GM19467 (cell line): ENCODE data around the gene SKIL.

ENCODE experiments used
- ATAC-seq: cut with Tn5 transposase; IDR thresholded peaks from one replicate; pipeline ENCODE4 v1.9.1; 2021; ENCODE audit warnings: mild to moderate bottlenecking, moderate library complexity; ENCODE audit not compliant: unreplicated experiment

Gene SKIL

DNA sequence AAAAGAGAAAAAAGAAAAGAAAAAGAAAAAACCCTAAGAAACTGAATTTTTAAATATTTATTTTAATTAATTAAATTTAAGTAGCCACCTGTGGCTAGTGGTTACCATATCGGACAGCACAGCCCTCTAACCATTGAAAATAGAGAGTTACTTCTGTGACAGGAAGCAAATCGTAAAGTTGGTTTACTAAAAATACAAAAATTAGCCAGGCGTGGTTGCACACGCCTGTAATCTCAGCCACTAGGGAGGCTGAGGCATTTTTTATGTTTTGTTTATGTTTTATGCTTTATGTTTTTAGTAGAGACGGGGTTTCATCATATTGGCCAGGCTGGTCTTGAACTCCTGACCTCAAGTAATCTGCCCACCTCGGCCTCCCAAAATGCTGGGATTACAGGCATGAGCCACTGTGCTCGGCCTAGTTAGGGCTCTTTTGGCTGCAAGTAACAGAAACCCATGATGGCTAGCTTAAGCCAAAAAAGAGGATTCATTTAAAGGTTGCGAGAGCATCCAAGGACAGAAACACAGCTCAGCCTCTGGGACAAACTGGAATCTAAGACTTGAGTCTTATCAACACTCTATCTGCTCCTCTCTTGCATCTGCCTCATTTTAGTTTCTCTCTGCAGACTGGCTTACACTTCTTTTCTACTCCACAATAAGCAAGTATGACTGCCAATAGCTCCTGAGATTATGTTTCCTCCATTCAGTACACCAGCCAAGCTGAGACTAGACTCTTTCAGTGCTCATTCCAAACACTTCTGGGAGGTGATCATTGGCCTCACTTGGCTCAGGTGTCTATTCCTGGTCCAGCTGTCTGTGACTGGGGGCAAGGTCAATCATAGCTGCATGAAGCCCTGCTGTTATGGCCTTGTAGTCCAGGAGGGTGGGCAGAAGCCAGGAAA, 6.8 kb upstream of the SKIL start:
- no peak for ATAC-seq

DNA sequence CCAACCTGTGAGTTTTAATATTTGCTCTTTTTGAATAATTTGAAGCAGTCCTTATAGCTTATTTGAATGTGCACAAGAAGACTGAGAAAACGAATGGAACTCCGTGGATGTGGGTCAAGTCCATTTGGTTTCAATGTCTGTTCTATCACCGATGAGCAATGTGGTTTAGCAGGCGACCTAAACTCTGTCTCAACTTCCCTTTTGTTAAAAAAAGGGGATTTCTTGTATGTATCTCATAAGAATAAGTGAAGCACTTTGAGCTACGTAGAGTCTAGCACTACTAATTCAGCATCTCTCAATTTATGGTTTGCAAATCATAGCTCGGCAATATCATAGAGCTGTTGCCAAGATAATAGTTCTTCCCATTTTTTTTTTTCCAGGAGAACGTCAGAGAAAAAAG, 4.6 kb upstream of the SKIL start:
- no peak for ATAC-seq

DNA sequence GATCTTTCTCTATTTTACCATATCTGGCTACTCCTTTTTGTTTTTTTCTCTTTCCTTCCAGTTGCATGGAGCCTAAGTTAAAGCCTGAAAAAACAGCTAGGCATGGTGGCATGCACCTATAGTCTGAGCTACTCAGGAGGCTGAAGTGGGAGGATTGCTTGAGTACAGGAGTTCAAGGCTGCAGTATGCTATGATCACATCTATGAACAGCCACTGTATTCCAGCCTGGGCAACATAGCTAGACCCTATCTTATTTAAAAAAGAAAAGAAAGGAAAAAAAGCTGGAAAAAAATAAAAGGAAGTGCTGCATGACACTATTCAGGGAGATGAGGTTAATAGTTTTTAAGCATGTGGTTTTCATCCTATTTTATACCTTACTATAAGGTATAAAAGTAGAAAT, 4.0 kb upstream of the SKIL start:
- no peak for ATAC-seq

DNA sequence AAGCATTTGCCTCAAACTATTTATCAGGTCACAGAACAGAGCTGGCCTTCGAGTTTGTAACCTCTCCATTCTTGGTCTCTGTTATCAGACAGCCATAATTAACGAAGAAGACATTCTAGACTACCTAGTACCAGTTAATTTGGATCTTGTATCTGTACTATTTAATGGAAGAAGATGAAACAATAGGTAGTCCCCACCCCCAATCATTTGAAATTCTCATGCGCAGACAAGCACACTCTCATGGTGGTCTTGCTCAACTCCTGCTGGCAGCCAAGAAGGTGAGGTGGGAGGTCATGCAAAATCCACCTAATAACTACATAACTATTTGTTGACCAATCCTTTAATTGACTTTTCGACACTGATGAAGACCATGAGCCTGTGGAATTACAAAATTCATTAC, 2.8 kb upstream of the SKIL start:
- ATAC-seq, result no peak

DNA sequence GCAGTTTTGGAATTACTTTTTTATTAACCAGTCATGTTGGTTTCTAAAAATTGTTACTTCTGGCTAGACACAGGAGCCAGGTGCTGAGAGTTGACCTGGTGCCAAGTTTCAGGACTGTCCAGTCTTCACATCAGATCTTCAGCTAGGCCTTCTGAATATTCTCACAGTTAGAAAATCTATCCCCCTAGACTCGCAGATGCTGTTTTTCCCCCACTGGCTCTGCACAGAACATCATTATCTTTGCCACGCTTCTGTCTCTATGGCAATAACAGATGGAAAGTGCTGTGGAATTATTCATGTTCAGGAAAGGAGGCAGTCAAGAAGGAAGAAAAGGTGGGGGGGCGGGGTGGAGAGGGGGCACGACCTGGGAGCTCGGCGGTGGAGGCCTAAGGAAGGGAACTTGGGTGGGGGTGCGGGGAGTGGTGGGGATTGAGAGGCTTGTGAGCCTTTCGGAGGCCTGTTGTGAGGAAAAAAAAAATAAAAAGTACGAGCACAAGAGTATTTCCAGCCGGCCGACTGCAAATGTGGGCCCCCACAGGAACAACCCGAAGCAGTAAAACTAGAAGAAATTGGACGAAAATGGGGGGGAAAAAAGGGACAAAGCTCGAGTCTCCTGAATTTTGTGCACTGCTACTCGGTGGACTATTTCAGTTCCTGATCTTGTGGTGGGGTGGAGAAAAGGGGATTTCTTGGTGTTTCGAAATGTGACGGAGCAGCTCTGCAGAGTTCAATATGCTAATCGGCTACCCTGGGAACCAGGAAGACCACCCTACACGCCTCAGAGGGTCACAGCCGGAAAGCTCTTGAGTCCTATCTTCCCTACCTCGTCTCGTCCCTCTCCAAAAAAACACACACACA, 1.5 kb upstream of the SKIL start:
- ATAC-seq, result peak; percentile 13

DNA sequence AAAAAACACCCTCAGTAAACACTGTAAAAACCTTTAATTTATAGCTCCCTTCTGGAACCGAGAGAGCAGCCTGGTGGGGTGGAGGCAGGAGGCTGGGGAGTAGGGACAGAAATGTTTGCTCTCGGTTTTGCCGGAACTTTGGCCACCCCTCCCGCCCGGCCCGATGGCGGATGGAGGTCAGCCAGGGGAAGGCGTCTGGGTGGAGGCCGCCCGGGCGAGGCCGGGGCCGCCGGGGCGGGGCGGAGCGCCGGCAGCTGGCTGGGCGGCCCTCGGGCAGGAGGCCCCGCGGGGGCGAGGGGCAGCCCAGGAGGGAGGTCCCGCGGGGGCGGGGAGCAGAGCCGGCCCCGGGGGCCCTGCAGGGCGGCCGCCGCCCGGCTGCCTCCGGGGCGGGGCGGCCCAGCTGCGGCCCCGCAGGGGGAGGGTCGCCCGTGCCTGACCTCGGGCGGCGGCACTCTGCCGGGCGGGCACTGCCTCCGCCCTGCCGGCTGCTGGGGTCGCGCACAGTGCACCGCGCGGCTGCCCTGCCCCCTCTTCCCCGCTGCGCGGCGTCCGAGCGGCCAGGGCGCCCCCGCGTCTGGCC, 829 bp upstream of the SKIL start:
- ATAC-seq, result peak; percentile 43

DNA sequence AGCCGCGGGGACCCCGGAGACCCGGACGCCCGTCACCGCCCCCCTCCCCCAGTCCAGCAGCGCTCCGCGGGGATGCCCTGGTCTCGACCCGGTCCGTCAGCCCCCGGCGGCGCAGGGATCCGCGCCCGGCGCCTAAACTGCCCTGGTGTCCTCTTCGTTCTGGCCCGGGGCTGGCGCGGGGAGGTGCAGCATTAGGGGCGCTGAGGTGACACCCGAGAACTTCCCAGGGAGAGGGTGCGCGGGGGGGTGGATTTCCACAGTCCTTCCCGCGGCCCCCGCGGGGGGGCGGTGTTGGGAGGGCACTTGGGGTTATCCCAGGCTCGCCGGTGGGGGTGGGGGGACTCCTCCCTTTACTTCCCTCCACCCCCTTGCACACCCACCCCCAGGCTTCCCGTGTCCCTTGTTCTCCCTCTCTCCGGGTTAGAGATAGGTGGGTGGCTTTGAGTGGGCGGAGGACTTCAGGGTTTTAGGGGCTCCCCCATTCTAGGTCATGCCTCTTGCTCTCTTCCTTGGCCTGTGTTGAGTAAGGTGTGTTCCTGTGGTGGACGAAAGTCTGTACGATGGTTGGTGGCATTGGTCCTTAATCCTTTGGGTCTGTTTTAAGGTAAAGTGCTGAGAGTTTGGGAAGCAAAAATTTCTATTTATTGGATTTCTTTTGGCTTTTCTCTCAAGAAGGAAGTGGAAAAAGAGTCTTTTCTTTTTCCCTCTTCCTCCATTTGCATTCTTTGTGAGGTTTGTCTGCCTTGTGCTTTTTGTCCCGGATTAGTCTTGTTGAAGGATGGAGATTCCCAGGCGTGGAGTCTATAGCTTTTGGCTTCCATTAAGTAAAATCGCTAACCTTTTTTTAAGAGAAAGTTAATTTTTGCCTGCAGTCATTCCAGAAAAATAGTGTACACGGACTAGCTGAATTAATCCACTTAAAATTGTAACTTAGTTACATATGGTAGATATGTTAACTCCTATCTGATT, 811 bp downstream of the SKIL start:
- no peak for ATAC-seq

DNA sequence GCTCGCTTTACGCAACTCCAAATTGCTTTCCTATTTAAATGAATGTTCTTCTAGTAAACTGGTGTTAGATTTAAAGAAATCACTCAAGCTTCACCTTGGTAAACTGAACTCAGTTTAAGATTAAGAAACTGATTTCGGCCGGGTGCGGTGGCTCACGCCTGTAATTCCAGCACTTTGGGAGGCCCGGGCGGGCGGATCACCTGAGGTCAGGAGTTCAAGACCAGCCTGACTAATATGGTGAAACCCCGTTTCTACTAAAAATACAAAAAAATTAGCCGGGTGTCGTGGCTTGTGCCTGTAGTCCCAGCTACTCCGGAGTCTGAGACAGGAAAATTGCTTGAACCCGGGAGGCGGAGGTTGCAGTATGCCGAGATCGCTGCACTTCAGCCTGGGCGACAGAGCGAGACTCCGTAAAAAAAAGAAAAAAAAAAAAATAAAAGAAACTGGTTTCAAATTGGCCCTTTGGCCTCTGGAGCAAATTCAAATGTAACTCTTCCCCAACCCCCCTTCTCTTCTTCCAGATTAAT, 1.7 kb downstream of the SKIL start:
- ATAC-seq, result no peak

DNA sequence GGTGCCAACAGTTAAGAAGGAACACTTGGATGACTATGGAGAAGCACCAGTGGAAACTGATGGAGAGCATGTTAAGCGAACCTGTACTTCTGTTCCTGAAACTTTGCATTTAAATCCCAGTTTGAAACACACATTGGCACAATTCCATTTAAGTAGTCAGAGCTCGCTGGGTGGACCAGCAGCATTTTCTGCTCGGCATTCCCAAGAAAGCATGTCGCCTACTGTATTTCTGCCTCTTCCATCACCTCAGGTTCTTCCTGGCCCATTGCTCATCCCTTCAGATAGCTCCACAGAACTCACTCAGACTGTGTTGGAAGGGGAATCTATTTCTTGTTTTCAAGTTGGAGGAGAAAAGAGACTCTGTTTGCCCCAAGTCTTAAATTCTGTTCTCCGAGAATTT, 3.0 kb downstream of the SKIL start:
- no peak for ATAC-seq

DNA sequence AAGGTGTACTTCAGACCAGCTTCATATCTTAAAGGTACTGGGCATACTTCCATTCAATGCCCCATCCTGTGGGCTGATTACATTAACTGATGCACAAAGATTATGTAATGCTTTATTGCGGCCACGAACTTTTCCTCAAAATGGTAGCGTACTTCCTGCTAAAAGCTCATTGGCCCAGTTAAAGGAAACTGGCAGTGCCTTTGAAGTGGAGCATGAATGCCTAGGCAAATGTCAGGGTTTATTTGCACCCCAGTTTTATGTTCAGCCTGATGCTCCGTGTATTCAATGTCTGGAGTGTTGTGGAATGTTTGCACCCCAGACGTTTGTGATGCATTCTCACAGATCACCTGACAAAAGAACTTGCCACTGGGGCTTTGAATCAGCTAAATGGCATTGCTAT, 3.4 kb downstream of the SKIL start:
- ATAC-seq, result no peak

DNA sequence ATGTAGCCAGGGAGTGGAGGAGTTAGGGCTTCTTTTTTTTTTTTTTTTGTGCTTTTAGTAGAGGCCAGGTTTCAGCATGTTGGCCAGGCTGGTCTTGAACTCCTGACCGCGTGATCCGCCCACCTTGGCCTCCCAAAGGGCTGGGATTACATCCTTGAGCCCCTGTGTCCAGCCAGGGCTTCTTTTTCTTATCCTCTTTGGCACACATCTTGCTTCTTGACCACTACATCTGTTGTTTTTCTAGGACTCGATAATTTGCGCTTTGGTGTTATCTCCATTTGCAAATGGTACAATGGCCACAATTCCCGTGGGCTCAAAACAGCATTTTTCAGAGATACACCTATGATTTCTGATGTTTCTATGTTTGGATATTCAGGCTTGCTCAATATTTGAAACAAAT, 4.2 kb downstream of the SKIL start:
- ATAC-seq, result no peak

DNA sequence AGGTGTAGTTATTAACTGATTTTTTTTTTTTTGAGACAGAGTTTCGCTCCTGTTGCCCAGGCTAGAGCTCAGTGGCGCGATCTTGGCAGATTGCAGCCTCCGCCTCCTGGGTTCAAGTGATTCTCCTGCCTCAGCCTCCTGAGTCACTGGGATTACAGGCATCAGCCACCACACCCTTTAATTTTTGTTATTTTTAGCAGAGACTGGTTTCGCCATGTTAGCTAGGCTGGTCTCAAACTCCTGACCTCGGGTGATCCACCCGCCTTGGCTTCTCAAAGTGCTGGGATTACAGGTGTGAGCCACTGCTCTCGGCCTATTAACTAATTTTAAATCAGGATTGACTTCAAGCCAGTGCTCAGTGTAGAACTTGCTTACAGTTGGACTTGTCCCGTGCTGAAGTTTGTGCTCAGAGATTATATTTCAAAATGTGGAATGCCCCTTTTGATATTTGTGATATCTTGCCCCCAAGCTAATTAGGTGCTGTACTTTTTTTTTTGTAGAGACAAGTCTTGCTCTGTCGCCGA, 6.0 kb downstream of the SKIL start:
- ATAC-seq, result no peak

DNA sequence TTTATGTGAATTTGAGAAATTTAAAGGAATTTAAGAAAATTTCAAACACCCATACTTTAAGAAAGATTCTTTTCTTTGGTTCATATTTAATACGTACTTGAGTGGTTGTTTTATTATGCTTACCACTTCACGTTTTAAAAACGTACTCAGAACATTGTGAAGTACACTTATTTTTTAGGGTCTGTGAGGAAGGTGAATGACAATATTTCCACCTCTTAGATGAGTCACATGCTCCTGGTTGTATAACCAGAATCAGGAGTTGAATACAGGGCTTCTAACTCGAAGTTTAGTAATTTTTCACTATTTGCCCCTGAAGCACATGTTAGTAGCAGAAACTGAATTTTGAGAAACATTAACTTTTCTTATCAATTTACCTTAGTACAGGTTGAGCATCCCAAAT, 7.5 kb downstream of the SKIL start:
- ATAC-seq, result no peak

DNA sequence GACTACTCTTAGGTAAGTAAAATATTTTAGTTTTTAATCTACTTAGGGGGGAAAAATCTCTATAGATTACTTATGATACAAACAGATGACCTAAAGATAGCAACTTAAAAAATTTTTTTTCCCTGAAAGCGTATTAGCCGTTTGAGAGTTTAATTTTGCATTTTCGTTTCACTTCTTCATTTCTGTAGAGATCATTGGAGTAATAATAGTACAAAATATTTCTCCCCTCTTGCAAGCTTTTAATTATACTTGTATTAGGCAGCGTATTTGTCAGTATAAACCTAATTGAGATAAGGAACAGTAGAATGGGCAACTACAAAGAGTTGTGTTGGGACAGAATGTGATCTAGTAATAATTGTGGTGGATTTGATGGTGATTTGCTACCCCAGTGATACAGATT, 10.3 kb downstream of the SKIL start:
- ATAC-seq, result no peak

DNA sequence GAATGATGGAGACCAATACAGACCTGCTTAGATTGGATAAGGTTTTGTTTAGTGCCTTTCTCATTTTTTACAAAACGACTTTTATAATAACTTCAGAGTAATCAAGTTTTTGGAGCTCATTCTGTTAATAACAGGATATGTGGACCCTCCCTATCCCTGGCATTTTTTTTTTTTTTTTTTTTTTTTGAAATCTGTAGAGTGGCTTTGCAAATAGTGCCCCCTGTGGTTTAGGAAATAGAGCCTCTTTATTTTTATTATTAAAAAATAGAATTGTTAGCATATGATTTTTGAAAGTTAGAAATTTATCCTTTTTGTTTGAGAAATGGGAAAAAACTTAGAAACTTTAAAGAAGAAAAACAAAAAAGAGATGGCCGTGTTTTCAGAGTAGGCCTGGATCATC, 11.4 kb downstream of the SKIL start:
- ATAC-seq, result no peak

DNA sequence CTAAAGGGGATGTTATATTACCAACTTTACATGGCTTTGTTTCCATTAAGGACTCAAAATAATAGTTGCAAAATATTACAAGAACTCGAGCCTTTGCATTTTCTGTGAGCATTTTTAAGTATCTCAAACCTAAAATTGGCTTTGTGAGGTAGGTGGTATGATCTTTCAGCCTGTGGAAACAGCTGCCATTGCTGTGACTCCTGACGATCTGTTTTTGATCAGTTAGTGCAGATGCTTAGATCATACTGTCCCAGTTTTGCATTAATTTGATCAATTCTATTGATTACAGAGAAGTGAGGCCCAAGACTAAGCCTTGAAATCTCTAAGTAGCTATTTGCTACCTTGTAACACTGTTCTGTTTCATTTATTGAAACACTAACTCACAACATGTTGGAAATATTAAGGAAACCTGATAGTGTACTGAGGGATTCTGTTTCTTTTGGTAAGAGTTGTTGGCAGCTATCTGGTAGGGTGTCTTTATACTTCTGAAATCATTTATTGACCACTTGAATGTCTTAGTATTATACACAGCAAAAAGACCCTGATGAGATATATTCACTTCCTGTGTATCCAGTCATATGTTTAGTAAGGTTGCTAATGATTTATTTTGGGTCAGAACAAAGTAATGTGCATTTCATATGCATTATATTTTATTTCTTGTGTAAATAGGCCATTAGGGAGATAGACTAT, 14.8 kb downstream of the SKIL start:
- no peak for ATAC-seq

DNA sequence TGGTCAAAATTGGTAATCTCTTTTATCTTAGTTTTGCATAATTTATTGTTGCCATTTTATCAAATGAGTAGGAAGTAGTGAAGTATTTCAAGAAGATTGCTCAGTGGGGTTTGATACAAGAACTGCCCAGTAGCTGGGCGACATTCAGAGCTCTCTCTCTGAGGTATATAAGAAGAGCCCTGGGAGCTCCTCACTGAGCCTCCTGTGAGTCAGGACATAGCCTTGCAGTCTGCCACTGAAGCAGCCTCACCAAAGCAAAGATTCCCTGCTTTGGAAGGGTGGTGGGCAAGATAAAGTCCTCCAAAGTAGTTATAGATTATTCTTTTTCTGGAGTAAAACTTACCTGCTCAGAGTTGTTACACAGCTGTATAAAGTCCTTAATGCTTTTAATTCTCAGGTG, 26.1 kb downstream of the SKIL start:
- no peak for ATAC-seq

DNA sequence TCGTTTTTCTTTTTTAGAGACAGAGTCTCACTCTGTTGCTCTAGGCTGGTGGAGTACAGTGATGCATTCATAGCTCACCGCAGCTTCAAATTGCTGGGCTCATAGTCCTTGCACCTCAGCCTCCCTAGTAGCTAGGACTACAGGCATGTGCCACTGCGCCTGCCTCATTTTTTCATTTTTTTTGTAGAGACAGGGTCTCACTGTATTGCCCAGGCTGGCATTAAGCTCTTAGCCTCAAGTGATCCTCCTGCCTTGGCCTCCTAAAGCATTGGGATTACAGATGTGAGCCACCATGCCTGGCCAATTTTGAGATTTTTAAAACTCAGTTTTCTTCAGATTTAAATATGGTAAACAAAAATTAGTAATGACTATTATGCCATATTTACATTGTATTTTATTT, 29.0 kb downstream of the SKIL start:
- no peak for ATAC-seq

DNA sequence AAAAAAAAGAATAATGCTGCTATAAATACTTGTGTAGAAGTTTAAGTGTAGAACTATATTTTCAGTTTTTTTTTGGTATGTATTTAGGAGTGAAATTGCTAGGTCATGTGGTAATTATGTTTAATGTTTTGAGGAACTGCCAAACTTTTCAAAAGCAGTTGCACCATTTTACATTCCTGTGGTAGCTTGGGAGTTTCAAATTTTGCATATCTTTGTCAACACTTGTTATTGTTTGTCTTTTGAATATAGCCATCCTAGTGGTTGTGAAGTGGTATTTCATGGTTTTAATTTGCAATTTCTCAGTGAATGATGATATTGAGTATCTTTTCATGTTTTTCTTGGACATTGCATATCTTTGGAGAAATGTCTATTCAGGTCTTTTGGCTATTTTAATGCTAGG, 30.4 kb downstream of the SKIL start:
- no peak for ATAC-seq

DNA sequence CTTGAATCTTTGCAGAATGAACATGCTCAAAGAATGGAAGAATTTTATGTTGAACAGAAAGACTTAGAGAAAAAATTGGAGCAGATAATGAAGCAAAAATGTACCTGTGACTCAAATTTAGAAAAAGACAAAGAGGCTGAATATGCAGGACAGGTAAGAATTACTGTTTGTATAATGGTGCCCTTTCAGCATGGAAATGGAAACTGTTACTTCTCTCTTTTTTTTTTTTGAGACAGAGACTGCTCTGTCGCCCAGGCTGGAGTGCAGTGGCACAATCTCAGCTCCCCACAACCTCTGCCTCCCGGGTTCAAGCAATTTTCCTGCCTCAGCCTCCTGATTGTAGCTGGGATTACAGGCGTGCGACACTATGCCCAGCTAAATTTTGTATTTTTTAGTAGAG, 33.6 kb downstream of the SKIL start:
- ATAC-seq, result no peak
